LNCAP (cell line): ENCODE measurements around the gene SSR1.

Experiments used
- TF ChIP-seq, protein P1 (sequence below): fragments of 450-650 bp; IDR thresholded peaks from 2 replicates; pipeline ENCODE4 v1.5.1; 2017; ENCODE audit warnings: mild to moderate bottlenecking

SSR1 gene

DNA sequence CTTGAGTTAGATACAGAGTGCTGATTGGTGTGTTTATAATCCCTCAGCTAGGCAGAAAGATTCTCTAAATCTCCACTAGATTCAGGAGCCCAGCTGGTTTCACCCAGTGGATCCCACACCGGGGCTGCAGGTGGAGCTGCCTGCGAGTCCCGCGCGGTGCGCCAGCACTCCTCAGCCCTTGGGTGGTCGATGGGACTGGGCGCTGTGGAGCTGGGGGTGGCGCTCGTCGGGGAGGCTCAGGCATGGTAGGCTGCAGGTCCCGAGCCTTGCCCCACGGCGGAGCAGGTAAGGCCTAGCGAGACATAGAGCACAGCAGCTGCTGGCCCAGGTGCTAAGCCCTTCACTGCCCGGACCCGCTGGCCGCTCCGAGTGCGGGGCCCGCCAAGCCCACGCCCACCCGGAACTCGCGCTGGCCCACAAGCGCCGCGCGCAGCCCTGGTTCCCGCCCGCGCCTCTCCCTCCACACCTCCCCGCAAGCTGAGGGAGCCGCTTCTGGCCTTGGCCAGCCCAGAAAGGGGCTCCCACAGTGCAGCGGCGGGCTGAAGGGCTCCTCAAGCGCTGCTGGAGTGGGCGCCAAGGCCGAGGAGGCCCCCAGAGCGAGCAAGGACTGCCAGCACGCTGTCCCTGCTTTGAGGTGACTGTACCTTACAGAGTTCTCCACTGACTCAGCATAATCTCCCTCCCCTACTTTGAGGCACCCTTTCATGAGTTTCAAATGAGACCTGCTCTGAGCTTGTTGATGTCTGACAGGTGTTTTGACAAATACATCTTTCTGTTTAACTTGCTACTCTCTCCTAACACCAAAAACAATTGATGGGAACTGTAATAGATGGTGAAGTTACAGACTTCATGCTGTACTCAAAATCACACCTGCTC lies 3.9 kb upstream of the SSR1 start:
- TF ChIP-seq, protein P1, sequence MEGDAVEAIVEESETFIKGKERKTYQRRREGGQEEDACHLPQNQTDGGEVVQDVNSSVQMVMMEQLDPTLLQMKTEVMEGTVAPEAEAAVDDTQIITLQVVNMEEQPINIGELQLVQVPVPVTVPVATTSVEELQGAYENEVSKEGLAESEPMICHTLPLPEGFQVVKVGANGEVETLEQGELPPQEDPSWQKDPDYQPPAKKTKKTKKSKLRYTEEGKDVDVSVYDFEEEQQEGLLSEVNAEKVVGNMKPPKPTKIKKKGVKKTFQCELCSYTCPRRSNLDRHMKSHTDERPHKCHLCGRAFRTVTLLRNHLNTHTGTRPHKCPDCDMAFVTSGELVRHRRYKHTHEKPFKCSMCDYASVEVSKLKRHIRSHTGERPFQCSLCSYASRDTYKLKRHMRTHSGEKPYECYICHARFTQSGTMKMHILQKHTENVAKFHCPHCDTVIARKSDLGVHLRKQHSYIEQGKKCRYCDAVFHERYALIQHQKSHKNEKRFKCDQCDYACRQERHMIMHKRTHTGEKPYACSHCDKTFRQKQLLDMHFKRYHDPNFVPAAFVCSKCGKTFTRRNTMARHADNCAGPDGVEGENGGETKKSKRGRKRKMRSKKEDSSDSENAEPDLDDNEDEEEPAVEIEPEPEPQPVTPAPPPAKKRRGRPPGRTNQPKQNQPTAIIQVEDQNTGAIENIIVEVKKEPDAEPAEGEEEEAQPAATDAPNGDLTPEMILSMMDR = no peak

DNA sequence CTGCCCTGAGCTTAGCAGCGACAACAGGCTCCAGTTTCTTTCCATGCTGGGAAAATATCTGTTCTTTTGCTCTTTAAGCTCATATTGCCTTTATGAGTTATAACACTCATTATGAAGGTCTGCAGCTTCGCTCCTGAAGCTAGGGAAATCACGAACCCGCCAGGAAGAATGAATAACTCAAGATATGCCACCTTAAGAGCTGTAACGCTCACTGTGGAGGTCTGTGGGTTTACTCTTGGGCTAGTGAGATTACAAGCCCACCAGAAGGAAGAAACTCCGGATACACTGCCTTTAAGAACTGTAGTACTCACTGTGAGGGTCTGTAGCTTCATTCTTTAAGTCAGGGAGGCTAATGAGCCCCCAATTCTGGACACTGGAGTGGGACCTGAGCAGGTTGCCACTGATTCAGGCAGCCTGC lies 3.0 kb upstream of the SSR1 start:
- TF ChIP-seq, protein P1 = no peak

DNA sequence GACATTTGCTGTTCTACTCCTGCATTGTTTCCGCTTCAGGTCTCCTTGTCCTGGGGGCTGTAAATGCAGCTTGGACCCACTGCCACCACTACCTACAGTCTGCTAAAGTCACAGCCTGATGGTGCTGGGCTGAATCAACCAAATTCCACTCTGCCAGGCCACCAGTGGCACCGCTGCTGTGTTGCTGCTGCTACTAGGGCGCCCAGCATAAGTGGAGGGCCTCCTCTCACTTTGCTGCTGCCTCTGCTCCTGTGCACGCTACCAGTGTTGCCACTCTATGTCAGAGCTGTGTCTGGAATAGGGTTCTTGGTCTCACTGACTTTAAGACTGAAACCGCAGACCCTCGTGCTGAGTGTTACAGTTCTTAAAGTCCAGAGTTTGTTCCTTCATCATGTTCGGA lies 1.4 kb upstream of the SSR1 start:
- TF ChIP-seq, protein P1 = no peak

DNA sequence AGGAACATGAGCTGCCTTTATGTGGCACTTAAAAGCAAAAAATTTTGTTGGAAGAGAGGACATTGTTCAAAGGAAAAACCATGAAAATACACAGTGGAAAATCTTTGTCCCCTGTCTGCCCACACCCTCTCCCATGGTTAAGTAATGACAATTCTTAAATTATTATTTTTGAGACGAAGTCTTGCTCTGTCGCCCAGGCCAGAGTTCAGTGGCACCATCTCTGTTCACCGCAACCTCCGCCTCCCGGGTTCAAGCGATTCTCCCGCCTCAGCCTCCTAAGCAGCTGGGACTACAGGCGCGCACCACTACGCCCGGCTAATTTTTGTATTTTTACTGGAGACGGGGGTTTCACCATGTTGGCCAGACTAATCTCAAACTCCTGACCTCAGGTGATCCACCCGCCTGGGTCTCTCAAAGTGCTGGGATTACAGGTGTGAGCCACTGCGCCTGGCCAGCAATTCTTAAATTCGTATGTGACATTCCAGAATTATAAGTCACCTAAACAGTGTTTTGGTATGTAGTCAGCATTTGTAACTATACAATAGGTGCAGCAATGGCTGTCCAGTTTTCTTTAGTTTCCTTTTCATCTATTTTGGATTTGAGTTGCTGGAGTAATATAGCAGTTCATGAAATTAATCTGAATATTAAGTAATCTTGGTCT lies 636 bp upstream of the SSR1 start:
- TF ChIP-seq, protein P1 = no peak

DNA sequence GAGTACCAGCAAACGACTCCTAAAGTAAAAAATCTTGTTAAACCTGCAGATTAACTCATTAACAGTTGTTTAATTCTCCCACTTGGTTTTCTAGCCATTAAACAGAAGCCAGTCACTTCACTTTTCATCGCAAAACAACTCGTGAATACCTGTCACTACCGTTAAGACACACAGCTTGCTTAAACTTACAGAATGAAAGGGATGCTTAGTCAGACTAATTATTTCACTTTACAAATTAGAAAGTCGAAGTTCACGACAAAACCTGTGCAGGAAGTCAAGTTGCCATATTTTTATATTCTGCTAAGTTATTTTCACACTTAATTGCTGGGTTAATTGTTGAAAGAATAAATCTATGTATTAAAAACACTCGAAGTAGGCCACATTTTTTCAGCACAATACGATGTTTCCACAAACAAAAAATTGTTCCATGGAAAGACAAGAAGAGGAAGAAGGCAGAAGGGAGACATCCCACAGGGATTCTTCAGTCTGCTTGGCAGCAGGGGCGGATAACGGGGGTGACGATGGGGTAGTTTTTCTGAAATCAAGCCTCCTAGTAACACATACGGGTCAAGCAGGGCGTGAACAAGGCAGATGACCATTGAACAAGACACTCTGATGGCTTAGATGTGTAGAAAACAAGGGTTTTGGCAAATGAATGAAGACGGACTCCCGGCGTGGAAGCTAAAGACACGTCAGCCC lies 933 bp downstream of the SSR1 start:
- TF ChIP-seq, protein P1 = no peak

DNA sequence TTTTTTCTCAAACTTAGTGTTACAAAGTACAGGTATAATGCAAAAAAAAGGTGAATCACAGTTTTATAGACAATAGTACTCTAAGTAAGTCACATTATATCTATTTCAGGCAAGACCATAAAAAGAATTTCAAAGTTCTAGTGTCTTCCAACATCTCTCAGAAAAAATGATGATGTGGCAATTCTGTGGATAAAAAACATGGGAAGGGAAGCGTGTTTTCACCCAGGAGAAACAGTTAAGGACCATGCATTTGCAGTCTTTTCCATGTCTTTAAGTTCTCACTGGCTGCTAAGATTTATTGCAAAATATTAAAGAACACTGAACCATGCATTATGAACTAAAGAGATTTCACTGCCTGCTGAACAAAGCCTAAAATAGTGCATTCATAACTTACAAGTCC lies 1.8 kb downstream of the SSR1 start:
- TF ChIP-seq, protein P1 = no peak

DNA sequence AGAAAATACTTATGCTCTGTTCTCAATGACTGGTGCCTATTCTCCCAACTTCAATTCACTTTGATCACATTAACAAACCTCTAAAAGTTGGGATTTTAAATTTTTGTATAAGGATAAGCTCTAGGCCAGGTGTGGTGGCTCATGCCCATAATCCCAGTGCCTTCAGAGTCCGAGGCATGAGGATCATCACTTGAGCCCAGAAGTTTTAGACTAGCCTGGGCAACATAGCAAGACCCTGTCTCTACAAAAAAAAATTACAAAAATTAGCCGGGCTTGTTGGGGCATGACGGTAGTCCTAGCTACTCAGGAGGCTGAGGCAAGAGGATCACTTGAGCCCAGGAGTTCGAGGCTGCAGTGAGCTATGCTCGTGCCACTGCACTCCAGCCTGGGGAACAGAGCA lies 3.9 kb downstream of the SSR1 start:
- TF ChIP-seq, protein P1 = no peak
